ENCODE data around the gene AGXT.

GRCh38 chr2:240892925-240893324 is 24.3 kb downstream of the AGXT start:
- TF ChIP-seq CTCF (optimal IDR thresholded peaks at IDR 0.05 in 1 of 3, IDR thresholded peaks at IDR 0.05 in 1 of 3, conservative IDR thresholded peaks at IDR 0.05 in 1 of 3; ENCODE audit: extremely low read depth in 1 of 3, insufficient read depth in 2 of 3, low read length in 3 of 3) (no peak), EZH2 (IDR thresholded peaks at IDR 0.05; ENCODE audit: low read length) (no peak)
